IPS-18a (cell line): Measurements from ENCODE around the gene TEX22.
A peak's percentile ranks its signal among the peaks of the same experiment; 100 is the strongest.

ENCODE experiments used
- H3K27ac ChIP-seq: one replicate; pipeline ENCODE4 v1.5.1; 2013; ENCODE audit warnings: low read length
- H3K27me3 ChIP-seq: one replicate; pipeline ENCODE4 v1.6.1; 2013; ENCODE audit warnings: mild to moderate bottlenecking, low read length; ENCODE audit not compliant: control insufficient read depth, insufficient read depth
- H3K36me3 ChIP-seq: one replicate; pipeline ENCODE4 v1.6.1; 2013; ENCODE audit warnings: low read depth, low read length; ENCODE audit not compliant: control insufficient read depth
- H3K4me1 ChIP-seq: one replicate; pipeline ENCODE4 v1.6.1; 2013; ENCODE audit warnings: low read depth, low read length; ENCODE audit not compliant: control insufficient read depth
- H3K4me3 ChIP-seq: one replicate; pipeline ENCODE4 v1.5.1; 2013; ENCODE audit warnings: low read length
- H3K9ac ChIP-seq: one replicate; pipeline ENCODE4 v1.6.1; 2013; ENCODE audit warnings: mild to moderate bottlenecking, low read length, moderate library complexity
- H3K9me3 ChIP-seq: one replicate; pipeline ENCODE4 v1.6.1; 2013; ENCODE audit warnings: low read depth, low read length; ENCODE audit not compliant: control insufficient read depth

TEX22 gene

DNA sequence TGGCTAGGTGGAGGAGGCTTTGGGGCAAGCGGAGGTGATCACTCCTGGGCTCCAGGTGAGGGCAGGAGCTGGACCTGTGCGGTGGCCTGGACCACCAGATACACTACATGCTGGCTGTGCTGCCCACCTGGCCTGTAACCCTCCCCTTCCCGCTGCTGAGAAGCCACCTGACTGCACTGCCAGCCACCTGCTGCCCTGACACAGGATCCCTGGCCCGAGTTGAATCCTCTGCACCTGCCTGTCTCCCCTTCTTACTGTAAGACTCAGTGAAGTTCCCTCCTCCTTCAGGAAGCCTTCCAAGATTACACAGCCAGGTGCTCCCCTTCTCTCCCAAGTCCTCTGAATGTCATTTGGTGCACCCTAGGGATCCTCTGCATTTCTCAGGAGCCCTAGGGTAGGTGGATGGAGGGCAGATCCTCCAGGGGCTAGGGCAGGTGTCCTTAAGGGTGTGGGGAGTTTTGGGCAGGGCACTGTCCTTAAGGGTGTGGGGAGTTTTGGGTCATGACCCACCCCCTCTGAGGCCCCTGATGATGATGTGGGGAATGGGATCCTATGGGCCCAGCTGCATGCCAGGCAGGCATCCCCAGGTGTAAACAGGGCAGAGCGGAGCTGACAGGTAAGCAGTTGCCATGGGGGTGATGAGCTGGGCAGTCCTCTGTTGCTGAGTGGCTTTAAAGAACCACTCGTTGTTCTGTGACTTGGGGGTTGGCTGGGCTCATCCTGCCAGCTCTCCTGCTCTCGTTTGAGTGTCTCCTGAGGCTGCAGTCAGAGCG lies 14.6 kb downstream of the TEX22 start:
- H3K27me3 ChIP-seq = peaks cover 58% of the 10 kb centered on the region
- H3K27ac ChIP-seq = no peak overlapping the region

DNA sequence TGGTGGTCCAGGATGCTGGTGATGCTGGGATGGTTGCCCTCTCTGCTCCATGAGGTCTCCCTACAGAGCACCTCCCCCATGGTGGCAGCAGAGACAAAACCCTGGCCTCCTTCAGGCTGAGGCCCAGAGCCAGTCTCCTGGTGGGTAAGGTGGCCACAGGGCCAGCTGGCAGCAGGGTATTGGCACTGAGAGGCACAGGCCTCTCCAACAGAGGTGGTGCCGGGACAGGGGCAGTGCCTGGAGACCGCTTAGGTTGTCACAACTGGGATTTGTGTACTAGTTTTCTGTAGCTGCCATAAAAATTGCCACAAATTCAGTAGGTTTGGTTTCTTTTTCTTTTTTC lies 15.2 kb downstream of the TEX22 start:
- Histone ChIP-seq H3K27me3 (peaks cover 58% of the 10 kb centered on the region), H3K9me3 (no peaks in the 10 kb centered on the region), H3K9ac (no peak overlapping the region), H3K4me3 (no peak overlapping the region), H3K36me3 (no peaks in the 10 kb centered on the region), H3K4me1 (peaks cover 5% of the 10 kb centered on the region), H3K27ac (no peak overlapping the region)

More for the DNA sequence above, 14.6 kb downstream of the TEX22 start:
- Histone ChIP-seq H3K9me3 (no peaks in the 10 kb centered on the region), H3K9ac (no peak overlapping the region), H3K36me3 (no peaks in the 10 kb centered on the region), H3K4me3 (no peak overlapping the region), H3K4me1 (peaks cover 5% of the 10 kb centered on the region)

DNA sequence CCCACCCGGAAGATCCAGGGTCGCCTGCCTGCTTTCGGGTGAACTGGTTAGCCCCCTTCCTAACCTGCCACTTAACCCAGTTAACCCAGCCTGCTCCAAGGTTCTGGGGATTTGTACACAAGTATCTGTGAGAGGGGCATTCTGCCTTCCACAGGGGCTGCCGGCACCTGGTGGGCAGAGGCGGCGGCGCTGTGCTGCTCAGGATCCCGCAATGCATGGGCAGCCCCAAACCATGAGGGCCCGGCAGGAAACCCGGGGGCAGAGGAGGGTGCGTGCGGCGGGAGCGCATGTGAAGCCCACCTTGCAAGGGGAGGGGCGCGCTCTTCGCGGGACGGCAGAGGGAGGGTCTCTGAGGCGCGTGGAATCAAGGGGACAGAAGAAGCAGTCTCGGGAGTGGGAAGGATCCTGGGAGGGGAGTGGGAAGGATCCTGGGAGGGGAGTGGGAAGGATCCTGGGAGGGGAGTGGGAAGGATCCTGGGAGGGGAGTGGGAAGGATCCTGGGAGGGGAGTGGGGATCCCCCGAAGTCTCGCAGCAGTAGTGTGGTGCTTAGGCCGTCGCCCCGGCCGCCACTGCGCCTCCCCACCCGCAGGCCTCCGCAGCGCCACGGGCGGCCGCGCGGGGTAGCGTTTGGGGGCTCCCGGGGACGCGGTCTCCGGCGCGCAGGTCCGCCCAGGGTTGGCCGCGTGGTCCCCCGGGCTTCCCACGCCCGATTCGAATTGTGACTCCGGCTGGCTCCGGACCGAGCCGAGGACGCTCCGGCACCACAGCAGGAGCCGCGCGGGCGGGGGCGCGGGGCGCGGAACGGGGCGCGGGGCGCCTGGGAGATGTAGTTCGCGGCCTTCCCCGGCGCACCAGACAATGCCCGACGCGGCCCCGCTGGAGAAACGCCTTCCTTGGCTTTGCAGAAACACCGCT lies 16.4 kb downstream of the TEX22 start:
- Histone ChIP-seq H3K27ac (no peak overlapping the region), H3K27me3 (peaks cover 46% of the 10 kb centered on the region), H3K4me3 (peak overlapping the region; percentile 62), H3K9me3 (no peaks in the 10 kb centered on the region), H3K4me1 (peaks cover 5% of the 10 kb centered on the region), H3K36me3 (no peaks in the 10 kb centered on the region), H3K9ac (peak overlapping the region; percentile 54)

DNA sequence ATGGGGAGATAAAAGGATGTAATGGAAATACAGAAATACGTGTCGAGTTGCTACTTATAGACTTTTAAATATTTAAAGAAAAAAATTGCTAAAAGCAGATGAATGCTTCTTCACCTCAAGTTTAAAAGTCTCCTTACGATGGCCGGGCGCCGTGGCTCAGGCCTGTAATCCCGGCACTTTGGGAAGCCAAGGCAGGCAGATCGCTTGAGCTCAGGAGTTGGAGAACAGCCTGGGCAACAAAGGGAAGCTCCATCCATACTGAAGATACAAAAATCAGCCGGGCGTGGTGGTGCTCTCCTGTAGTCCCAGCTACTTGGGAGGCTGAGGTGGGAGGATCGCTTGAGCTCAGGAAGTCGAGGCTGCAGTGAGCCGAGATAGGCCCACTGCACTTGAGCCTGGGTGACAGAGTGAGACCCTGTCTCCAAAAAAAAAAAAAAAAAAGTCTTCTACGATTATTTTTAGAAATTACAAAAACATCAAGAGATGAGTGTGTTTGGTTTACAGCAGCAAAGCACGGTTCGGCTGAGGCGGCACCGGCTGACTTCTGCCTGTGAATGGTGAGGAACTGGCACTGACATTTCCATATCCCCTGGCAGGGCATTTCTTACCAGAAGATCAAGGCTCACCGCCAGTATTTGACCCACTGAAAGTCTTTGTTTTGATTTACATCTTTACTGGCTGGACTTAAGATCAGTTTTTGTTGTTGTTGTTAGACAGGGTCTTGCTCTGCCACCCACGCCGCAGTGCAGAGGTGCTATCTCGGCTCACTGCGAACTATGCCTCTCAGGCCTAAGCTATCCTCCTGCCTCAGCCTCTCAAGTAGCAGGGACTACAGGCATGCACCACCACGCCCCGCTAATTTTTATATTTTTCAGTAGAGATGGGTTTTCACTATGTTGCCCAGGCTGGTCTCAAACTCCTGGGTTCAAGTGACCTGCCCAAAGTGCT lies 17.4 kb downstream of the TEX22 start:
- Histone ChIP-seq H3K27ac (no peak overlapping the region), H3K36me3 (no peaks in the 10 kb centered on the region), H3K9ac (peak overlapping the region; percentile 54), H3K4me1 (peaks cover 5% of the 10 kb centered on the region), H3K9me3 (no peaks in the 10 kb centered on the region), H3K27me3 (peaks cover 36% of the 10 kb centered on the region), H3K4me3 (peak overlapping the region; percentile 62)

- peaks cover 2% of the 10 kb centered on the region for H3K4me1 ChIP-seq
- H3K27ac ChIP-seq = no peak overlapping the region
- no peak overlapping the region for H3K9ac ChIP-seq
- no peaks in the 10 kb centered on the region for H3K36me3 ChIP-seq
- no peaks in the 10 kb centered on the region for H3K9me3 ChIP-seq
- no peak overlapping the region for H3K4me3 ChIP-seq
- H3K27me3 ChIP-seq = peaks cover 29% of the 10 kb centered on the region
Measured at GRCh38 chr14:105416671-105417070, 18.3 kb downstream of the TEX22 start.

DNA sequence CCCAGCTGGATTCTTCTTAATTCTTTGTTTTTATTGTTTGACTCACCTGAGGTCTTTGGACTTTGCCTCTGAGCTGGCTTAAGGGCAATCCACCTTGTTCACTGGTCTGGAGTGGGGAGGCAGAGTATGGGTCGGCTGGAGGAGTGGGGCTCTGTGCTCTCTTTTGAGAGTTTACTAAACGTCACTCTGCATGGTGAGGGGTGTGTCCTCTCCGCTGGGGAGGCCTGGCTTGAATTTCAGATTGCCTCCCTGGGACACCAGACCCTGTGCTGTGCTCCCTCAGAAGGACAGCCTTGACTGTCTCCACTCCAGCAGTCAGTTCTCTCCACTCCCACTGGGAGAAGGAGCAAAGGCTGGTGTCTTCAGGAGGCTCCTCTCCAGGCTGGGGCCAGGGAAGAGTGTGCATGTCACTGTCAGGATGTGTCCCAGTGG lies 19.4 kb downstream of the TEX22 start:
- Histone ChIP-seq H3K9me3 (no peaks in the 10 kb centered on the region), H3K9ac (no peak overlapping the region), H3K4me1 (no peaks in the 10 kb centered on the region), H3K36me3 (peaks cover 3% of the 10 kb centered on the region), H3K4me3 (no peak overlapping the region), H3K27me3 (peaks cover 19% of the 10 kb centered on the region), H3K27ac (no peak overlapping the region)

DNA sequence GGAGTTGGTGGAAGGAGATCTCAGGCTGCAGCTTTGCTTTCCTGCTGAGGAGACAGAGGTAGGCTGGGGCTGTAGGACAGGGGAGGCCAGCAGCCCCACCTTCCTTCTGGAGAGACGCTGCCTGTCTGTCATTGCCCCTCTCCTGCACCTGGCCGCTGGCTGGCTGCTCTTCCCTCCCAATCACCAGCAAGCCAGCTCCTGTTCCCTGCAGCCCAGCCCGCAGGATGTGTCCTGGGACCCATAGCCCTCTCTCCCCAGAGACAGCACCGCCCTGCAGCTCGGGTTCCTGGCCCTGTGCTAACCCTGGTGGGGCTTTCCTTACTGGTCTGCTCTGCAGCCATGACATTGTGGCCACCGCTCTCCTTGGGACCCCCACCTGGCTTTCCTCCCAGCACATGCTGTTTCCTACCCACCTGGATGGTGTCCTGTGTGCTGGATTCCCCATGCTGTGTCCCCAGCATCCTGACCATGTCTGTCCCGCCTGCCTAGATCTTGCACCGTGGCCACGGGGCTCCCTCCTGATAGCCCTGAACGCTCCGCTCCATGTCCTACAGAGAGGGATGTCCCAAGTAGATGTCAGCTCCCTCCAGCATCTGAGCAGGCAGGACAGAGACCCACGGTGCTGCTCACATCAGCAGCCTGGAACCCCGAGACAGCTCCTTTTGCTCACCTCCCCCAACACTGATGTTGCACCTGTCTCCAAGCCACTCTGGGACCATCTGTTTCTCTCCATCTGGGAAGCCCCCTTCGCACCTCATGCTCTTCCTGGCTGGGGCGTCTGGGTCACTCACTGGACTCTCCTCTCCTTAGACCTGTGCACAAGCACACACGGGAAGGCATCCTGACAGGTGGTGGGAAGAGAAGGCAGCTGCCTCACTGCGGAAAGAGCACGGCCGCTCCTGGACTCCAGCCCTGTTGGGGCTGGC lies 20.2 kb downstream of the TEX22 start:
- H3K4me1 ChIP-seq = no peaks in the 10 kb centered on the region
- no peak overlapping the region for H3K9ac ChIP-seq
- peaks cover 11% of the 10 kb centered on the region for H3K27me3 ChIP-seq
- H3K27ac ChIP-seq = no peak overlapping the region
- H3K4me3 ChIP-seq = peak overlapping the region; percentile 73
- no peaks in the 10 kb centered on the region for H3K9me3 ChIP-seq
- peaks cover 4% of the 10 kb centered on the region for H3K36me3 ChIP-seq

GRCh38 chr14:105419195-105420091 lies 21.1 kb downstream of the TEX22 start, which contains the start of gene MTA1:
MTA1 (plus strand) TSS chr14:105419827; CDS start chr14:105420036, 209 bp downstream.
- Histone ChIP-seq H3K9me3 (no peaks in the 10 kb centered on the region), H3K27me3 (peaks cover 2% of the 10 kb centered on the region), H3K36me3 (peaks cover 4% of the 10 kb centered on the region), H3K4me3 (peak within 1 kb of the TSS; percentile 73), H3K9ac (peak within 1 kb of the TSS; percentile 94), H3K4me1 (no peaks in the 10 kb centered on the region), H3K27ac (peak within 1 kb of the TSS; percentile 67)

GRCh38 chr14:105420101-105420973 lies 22.0 kb downstream of the TEX22 start:
- Histone ChIP-seq H3K9me3 (no peaks in the 10 kb centered on the region), H3K27me3 (no peaks in the 10 kb centered on the region), H3K36me3 (peaks cover 10% of the 10 kb centered on the region), H3K4me1 (no peaks in the 10 kb centered on the region), H3K9ac (peak overlapping the region; percentile 94), H3K27ac (peak overlapping the region; percentile 57), H3K4me3 (peak overlapping the region; percentile 69)
